Osteoblast (primary cell): Measurements from ENCODE around the gene ST8SIA1. TPM values are rescaled to one million over a fixed set of nuclear protein-coding genes. Genes with fewer than 3 reads are reported as not detected.
A peak's percentile ranks its signal among the peaks of the same experiment; 100 is the strongest.
"Not testable (repeated sequence)": the region's sequence is repeated elsewhere in the genome, so short reads cannot be mapped to it uniquely, and the experiment has no call there.

ENCODE experiments used
- DNase-seq: peaks from one replicate; pipeline ENCODE4 v3.0.0; 2011; ENCODE audit warnings: low spot score, mixed read lengths; ENCODE audit not compliant: insufficient read length; ENCODE audit errors: missing footprints
- H2AFZ ChIP-seq: 2 replicates; pipeline ENCODE4 v1.6.0; 2011; ENCODE audit warnings: mild to moderate bottlenecking, low read length
- H3K27ac ChIP-seq: 2 replicates; pipeline ENCODE4 v1.5.1; 2011; ENCODE audit warnings: mild to moderate bottlenecking, low read depth, low read length, moderate library complexity
- H3K27me3 ChIP-seq: 2 replicates; pipeline ENCODE4 v1.6.0; 2012; ENCODE audit warnings: mild to moderate bottlenecking, control low read depth, inconsistent platforms, low read length, moderate library complexity; ENCODE audit not compliant: insufficient read depth
- H3K36me3 ChIP-seq: 2 replicates; pipeline ENCODE4 v1.5.1; 2011; ENCODE audit warnings: mild to moderate bottlenecking, low read length, control low read depth, moderate library complexity; ENCODE audit not compliant: insufficient read depth
- H3K4me1 ChIP-seq: 2 replicates; pipeline ENCODE4 v1.5.1; 2011; ENCODE audit warnings: mild to moderate bottlenecking, low read length, control low read depth, moderate library complexity; ENCODE audit not compliant: insufficient read depth
- H3K4me2 ChIP-seq: 2 replicates; pipeline ENCODE4 v1.6.0; 2011; ENCODE audit warnings: mild to moderate bottlenecking, low read length; ENCODE audit not compliant: insufficient read depth
- H3K4me3 ChIP-seq: fragments of 200-600 bp; sonication (generic); 3 replicates; pipeline ENCODE4 v1.5.1; 2012; ENCODE audit warnings: mild to moderate bottlenecking, low read length, inconsistent platforms; ENCODE audit not compliant: insufficient read depth
- H3K79me2 ChIP-seq: 2 replicates; pipeline ENCODE4 v1.6.0; 2012; ENCODE audit warnings: mild to moderate bottlenecking, low read length, control low read depth, inconsistent platforms; ENCODE audit not compliant: insufficient read depth
- H3K9me3 ChIP-seq: 2 replicates; pipeline ENCODE4 v1.5.1; 2011; ENCODE audit warnings: low read depth, low read length, control low read depth
- H4K20me1 ChIP-seq: 2 replicates; pipeline ENCODE4 v1.6.0; 2012; ENCODE audit warnings: mild to moderate bottlenecking, low read length, control low read depth; ENCODE audit not compliant: insufficient read depth
- CTCF ChIP-seq: IDR thresholded peaks from 2 replicates; pipeline ENCODE4 v1.5.1; 2011; ENCODE audit warnings: mild to moderate bottlenecking, low read depth, low read length, moderate library complexity; ENCODE audit errors: extremely low read depth
- total RNA-seq: library from RNA; depleted of rRNA; stranded (reverse); fragments of >200 nt; gene quantifications from 2 replicates; pipeline ENCODE4 v1.2.3, GENCODE V29; 2012

ST8SIA1 gene, protein sequence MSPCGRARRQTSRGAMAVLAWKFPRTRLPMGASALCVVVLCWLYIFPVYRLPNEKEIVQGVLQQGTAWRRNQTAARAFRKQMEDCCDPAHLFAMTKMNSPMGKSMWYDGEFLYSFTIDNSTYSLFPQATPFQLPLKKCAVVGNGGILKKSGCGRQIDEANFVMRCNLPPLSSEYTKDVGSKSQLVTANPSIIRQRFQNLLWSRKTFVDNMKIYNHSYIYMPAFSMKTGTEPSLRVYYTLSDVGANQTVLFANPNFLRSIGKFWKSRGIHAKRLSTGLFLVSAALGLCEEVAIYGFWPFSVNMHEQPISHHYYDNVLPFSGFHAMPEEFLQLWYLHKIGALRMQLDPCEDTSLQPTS
- total RNA-seq, result 6.2 TPM in 2 replicates

- Histone ChIP-seq H3K4me3 (peak within 1 kb of the TSS; percentile 77), H3K9me3 (no peaks in the 10 kb centered on the region), H2AFZ (peak within 1 kb of the TSS; percentile 77), H3K79me2 (no peaks in the 10 kb centered on the region), H3K4me2 (peak within 1 kb of the TSS; percentile 94), H3K27me3 (peaks cover 34% of the 10 kb centered on the region), H4K20me1 (no peaks in the 10 kb centered on the region), H3K4me1 (peaks cover 12% of the 10 kb centered on the region), H3K36me3 (no peaks in the 10 kb centered on the region), H3K27ac (no peak within 1 kb of the TSS)
- peak; percentile 73 for DNase-seq
- no peak for TF ChIP-seq CTCF
Observed at GRCh38 chr12:22334410-22335100, at the start of gene ST8SIA1. ST8SIA1 (minus strand) TSS chr12:22334707; CDS start chr12:22334232, 475 bp downstream.

DNA sequence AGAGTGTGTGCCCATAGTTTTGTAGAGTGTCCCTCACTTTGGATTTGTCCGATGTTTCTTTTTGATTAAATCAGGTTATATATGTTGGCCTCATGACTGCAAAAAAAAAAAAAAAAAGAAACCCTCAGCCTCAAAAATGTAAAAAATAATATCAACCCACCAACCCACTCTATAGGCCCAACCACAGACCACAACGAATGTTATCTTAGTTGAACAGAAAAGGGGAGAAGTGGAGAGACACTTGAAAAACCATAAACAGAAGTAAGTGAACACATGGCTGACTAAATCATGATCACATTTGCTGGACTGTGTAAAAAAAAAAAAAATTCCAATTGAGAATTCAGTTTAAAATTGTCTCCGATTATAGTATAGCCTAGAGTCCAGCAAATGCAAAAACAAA, 45.5 kb upstream of the ST8SIA1 start:
- Histone ChIP-seq H3K27ac (no peak overlapping the region), H3K9me3 (no peaks in the 10 kb centered on the region), H3K79me2 (no peaks in the 10 kb centered on the region), H3K4me1 (peaks cover 8% of the 10 kb centered on the region), H3K4me3 (no peak overlapping the region), H3K4me2 (no peak overlapping the region), H3K36me3 (no peaks in the 10 kb centered on the region), H3K27me3 (no peaks in the 10 kb centered on the region), H4K20me1 (no peaks in the 10 kb centered on the region), H2AFZ (no peak overlapping the region)
- TF ChIP-seq CTCF, result no peak
- DNase-seq, result no peak

DNA sequence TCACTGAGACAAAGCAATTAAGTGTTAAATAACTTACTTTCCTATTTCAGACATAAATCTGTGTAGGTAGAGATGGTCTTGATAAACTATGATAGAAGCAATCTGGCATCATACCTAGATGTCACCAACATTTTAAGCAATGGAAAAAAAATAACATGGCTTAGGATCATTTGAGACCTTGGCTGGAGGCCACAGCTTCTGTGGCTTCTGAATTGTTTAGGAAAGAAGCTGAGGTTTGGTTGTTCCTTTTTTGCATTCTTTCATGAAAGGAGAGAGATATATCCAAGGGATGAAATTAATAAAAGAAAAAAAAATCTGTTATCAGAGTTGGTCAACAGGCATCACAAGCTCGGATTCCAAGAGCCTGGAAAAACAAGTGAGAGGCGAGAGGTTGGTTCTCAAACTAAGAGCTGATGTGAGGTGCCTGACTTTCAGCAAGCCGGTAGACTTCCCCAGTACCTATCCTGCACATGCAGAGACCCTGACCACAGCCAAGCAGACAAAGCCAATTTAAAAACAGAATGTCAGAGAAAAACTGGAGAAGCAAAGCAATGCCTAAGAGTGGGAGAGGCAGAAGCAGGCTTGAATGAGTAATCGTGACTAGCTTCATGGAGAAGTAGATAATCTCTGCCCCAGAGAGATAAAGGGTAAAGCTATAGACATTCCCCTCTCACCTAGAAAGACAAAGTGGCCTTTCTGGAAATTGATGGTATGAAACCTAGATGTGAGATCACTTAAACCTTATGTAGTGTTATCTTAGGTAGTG, 43.4 kb upstream of the ST8SIA1 start:
- no peaks in the 10 kb centered on the region for H3K9me3 ChIP-seq
- peak overlapping the region; percentile 40 for H3K4me2 ChIP-seq
- H3K27me3 ChIP-seq, result no peaks in the 10 kb centered on the region
- TF ChIP-seq CTCF, result no peak
- H3K4me3 ChIP-seq, result no peak overlapping the region
- no peaks in the 10 kb centered on the region for H3K79me2 ChIP-seq
- H2AFZ ChIP-seq, result no peak overlapping the region
- H3K36me3 ChIP-seq, result no peaks in the 10 kb centered on the region
- peaks cover 8% of the 10 kb centered on the region for H3K4me1 ChIP-seq
- no peak overlapping the region for H3K27ac ChIP-seq
- no peaks in the 10 kb centered on the region for H4K20me1 ChIP-seq
- DNase-seq, result peak; percentile 81

DNA sequence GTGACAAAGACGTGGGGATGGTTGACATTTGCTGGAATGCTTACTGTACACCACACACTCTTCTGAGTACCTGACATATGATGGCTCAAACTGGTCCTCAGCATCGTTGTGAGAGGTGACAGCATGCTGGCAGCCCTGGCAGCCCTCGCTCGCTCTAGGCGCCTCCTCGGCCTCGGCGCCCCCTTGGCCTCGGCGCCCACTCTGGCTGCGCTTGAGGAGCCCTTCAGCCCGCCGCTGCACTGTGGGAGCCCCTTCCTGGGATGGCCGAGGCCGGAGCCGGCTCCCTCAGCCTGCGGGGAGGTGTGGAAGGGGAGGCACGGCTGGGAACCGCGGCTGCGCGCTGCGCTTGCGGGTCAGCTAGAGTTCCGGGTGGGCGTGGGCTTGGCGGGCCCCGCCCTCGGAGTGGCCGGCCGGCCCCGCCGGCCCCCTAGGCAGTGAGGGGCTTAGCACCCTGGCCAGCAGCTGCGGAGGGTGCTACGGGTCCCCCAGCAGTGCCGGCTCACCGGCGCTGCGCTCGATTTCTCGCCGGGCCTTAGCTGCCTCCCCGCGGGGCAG, 42.2 kb upstream of the ST8SIA1 start:
- not testable (repeated sequence) for H3K27ac ChIP-seq, H3K27me3 ChIP-seq, H4K20me1 ChIP-seq, H3K9me3 ChIP-seq, H3K4me1 ChIP-seq, DNase-seq, H2AFZ ChIP-seq, H3K4me3 ChIP-seq, H3K36me3 ChIP-seq, H3K4me2 ChIP-seq, H3K79me2 ChIP-seq
